Muscle layer of colon (tissue), 2 donors: ENCODE measurements around the gene FAM151A.

Source experiments
- H3K27ac ChIP-seq: one replicate; pipeline ENCODE4 v1.7.0; 2013; ENCODE audit warnings: low read depth, mild to moderate bottlenecking, low read length, moderate library complexity
- H3K27me3 ChIP-seq, 2 donors: one replicate each; pipeline ENCODE4 v1.7.0; 2013; ENCODE audit warnings: low read length in 2 of 2, mild to moderate bottlenecking in 2 of 2; ENCODE audit not compliant: insufficient read depth in 2 of 2, control insufficient read depth in 1 of 2
- H3K36me3 ChIP-seq: one replicate; pipeline ENCODE4 v1.7.0; 2013; ENCODE audit warnings: mild to moderate bottlenecking, low read length; ENCODE audit not compliant: insufficient read depth
- H3K4me1 ChIP-seq: one replicate; pipeline ENCODE4 v1.7.0; 2013; ENCODE audit warnings: mild to moderate bottlenecking, low read length; ENCODE audit not compliant: insufficient read depth
- H3K4me3 ChIP-seq, 2 donors: one replicate each; pipeline ENCODE4 v1.7.0; 2013; ENCODE audit warnings: low read length in 2 of 2, low read depth in 1 of 2, mild to moderate bottlenecking in 1 of 2, moderate library complexity in 1 of 2
- H3K9ac ChIP-seq: one replicate; pipeline ENCODE4 v1.7.0; 2013; ENCODE audit warnings: low read length
- H3K9me3 ChIP-seq: one replicate; pipeline ENCODE4 v1.7.0; 2013; ENCODE audit warnings: mild to moderate bottlenecking, low read length
- donor health status: abdominal sarcoma.
- donor health status: Adenocarcinoma of cecum.

Gene FAM151A

GRCh38 chr1:54571326-54571725 is 52.0 kb downstream of the FAM151A start:
- Histone ChIP-seq H3K9ac (no peak overlapping the region), H3K4me1 (peaks cover 3% of the 10 kb centered on the region), H3K27ac (no peak overlapping the region), H3K9me3 (no peaks in the 10 kb centered on the region), H3K36me3 (no peaks in the 10 kb centered on the region), H3K4me3 (no peak overlapping the region), H3K27me3 (no peaks in the 10 kb centered on the region)

DNA sequence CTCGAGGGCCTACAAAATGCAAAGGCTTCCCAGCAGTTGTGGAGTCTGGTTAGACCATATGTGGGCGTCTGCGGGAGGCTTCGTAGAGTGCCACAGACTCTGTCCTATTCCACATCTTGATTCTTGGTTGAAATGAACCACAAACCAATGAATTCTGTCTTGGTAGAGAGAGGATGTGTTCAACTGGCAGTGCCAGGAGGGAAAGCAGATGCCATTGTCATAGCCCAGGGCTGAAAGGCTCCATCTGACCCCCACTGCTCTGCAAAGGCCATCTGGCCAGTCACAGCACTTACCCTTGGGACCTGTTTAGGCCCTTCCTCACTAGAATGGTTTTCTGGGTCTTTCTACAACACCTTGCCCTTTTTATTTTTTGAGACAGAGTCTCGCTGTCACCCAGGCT is 53.2 kb downstream of the FAM151A start:
- H3K36me3 ChIP-seq, result no peaks in the 10 kb centered on the region
- H3K9ac ChIP-seq, result no peak overlapping the region
- peaks cover 3% of the 10 kb centered on the region for H3K4me1 ChIP-seq
- H3K4me3 ChIP-seq, result no peak overlapping the region
- no peaks in the 10 kb centered on the region for H3K27me3 ChIP-seq
- no peak overlapping the region for H3K27ac ChIP-seq
- no peaks in the 10 kb centered on the region for H3K9me3 ChIP-seq

- no peak overlapping the region for H3K9ac ChIP-seq
- H3K4me1 ChIP-seq, result peaks cover 3% of the 10 kb centered on the region
- no peaks in the 10 kb centered on the region for H3K9me3 ChIP-seq
- no peak overlapping the region for H3K27ac ChIP-seq
- no peaks in the 10 kb centered on the region for H3K36me3 ChIP-seq
- no peaks in the 10 kb centered on the region for H3K27me3 ChIP-seq
- H3K4me3 ChIP-seq, result no peak overlapping the region
Observed at GRCh38 chr1:54569339-54569738, 54.0 kb downstream of the FAM151A start.

DNA sequence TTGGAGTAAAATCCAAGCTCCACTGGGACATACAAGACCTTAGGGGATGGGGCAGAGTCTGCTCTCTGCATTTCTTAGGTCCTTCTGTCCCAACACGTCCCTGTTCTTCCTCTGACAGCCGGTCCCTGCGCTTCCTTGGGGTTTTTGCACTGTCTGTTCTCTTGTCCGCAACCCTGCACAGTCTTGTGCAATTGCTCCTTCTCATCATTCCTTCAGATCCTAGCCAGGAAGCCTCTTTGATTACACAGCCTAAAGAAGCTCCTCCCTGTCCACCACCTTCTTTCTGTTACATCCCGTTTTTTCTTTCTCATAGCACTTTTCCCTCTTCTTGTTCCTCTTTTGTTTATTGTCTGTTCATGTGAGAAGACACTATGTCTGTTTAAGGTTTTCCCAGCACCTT is 55.4 kb downstream of the FAM151A start:
- Histone ChIP-seq H3K4me3 (no peak overlapping the region), H3K36me3 (no peaks in the 10 kb centered on the region), H3K9me3 (no peaks in the 10 kb centered on the region), H3K27ac (no peak overlapping the region), H3K9ac (no peak overlapping the region), H3K4me1 (peaks cover 3% of the 10 kb centered on the region), H3K27me3 (no peaks in the 10 kb centered on the region)

DNA sequence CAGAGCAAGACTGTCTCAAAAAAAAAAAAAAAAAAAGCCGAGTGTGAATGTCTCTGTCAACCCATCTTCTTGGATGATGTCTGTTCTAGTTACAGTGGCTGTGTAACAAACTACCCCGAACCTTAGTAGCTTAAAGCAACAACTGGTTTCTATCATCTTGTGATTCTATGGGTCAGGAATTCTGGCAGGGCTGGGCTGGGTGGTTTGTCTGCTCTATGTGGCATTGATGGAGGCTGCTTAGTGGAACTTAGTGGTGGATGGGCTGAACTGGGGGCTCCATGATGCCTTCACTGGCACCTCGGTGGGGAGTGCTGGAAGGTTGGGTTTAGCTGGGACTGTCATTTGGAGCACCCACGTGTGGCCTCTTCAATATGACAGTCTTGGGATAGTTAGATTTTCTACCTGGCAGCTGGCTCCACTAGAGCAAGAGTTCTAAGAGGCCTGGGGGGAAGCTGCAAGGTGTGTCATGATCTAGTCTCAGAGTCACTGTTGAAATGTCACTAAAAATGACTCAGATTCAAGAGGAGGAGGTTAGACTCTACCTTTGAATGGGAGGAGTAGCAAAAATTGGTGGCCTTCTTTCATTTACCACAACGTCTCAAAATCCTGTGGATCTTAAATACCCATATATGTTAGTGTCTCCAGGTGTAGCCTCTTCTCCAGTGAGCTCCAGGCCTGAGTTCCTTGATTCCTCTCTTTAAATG is 56.7 kb downstream of the FAM151A start:
- no peaks in the 10 kb centered on the region for H3K36me3 ChIP-seq
- no peak overlapping the region for H3K27ac ChIP-seq
- no peaks in the 10 kb centered on the region for H3K27me3 ChIP-seq
- H3K9ac ChIP-seq, result no peak overlapping the region
- H3K4me1 ChIP-seq, result peaks cover 3% of the 10 kb centered on the region
- H3K4me3 ChIP-seq, result no peak overlapping the region
- H3K9me3 ChIP-seq, result no peaks in the 10 kb centered on the region

- Histone ChIP-seq H3K4me1 (peaks cover under 1% of the 10 kb centered on the region), H3K9ac (no peak overlapping the region), H3K9me3 (no peaks in the 10 kb centered on the region), H3K36me3 (no peaks in the 10 kb centered on the region), H3K4me3 (no peak overlapping the region), H3K27me3 (no peaks in the 10 kb centered on the region), H3K27ac (no peak overlapping the region)
Observed at GRCh38 chr1:54565113-54565501, 58.2 kb downstream of the FAM151A start.

DNA sequence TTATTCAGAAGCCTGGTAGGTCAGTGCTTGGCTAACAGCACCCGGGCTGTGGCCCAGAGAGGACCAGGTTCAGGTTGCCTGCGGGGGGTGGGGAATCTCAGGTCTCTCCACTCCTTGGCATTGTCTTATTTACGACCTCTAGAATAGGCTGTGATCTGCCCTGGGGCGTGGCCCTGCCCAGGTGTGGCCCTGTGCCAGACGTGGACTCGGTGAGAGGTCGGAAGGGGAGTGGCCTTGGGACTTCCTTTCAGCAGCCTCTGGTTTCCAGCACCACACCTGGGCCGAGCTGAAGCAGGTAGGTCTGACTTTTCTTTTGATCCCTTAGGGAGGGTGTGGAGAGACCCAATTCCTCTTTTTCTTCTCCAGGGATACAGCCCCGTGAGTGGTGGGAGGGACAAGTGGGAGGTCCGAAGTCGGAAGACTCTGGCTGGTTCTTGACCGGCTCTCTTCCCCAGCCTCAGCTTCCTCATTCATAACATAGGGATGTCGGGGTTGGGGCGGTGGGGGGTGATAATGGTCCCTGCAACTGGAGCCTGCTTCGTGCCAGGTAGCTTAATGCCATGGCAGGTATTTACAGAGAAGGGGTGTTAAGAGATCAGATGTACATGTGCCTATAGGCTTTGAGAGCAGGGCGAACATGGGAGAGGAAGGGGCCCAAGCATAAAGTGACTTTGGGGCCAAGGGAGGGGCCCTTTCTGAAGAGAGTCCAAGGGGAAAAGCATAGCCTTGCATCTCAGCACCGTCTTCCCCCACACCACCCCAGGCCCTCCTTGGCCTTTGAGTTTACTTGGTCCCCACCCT is 58.8 kb downstream of the FAM151A start:
- H3K9ac ChIP-seq, result no peak overlapping the region
- H3K27me3 ChIP-seq, result no peaks in the 10 kb centered on the region
- no peaks in the 10 kb centered on the region for H3K9me3 ChIP-seq
- no peak overlapping the region for H3K27ac ChIP-seq
- H3K4me3 ChIP-seq, result no peak overlapping the region
- H3K36me3 ChIP-seq, result no peaks in the 10 kb centered on the region
- peaks cover 6% of the 10 kb centered on the region for H3K4me1 ChIP-seq

DNA sequence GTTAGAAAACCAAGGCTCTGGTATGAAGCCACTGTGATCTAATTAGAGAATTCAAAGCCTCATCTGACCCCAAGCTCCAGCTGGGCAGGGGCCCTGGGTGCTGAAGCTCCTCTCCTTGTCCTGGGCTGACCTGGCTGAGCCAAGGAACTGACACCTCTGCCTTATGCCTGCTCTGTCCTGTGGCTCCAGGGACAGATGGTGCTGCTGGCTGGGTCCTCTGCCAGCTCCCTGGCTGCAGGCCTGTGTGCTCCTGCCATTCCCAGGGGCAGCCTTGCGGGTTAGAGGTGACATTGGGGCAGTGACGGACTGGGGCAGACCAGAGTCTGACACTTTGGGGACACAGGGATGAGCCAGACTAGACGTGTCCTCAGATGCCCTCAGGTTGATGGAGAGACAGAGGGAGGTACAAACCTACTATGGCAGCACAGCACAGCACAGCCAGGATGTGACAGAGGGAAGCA is 63.5 kb downstream of the FAM151A start:
- Histone ChIP-seq H3K4me3 (no peak overlapping the region), H3K27me3 (no peaks in the 10 kb centered on the region), H3K4me1 (peaks cover 25% of the 10 kb centered on the region), H3K9me3 (no peaks in the 10 kb centered on the region), H3K36me3 (no peaks in the 10 kb centered on the region), H3K9ac (no peak overlapping the region), H3K27ac (no peak overlapping the region)
